HG03571 (cell line): ENCODE measurements around the gene TMED8.
"Not testable (repeated sequence)": the region's sequence is repeated elsewhere in the genome, so short reads cannot be mapped to it uniquely, and the experiment has no call there.

Experiments
- ATAC-seq: cut with Tn5 transposase; IDR thresholded peaks from one replicate; pipeline ENCODE4 v1.9.1; 2021; ENCODE audit not compliant: unreplicated experiment

TMED8 gene

DNA sequence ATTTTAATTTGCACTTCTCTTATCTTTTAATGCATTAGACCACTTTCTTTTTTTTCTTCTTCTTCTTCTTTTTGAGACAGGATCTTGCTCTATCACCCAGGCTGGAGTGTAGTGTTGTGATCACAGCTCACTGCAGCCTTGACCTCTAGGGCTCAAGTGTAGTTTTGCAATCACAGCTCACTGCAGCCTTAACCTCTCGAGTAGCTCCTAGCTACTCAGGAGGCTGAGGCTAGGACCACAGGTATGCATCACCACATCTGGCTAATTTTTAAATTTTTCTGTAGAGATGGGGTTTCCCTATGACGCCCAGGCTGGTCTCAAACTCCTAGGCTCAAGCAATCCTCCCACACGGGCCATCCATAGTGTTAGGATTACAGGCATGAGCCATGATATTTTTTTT is 12.7 kb downstream of the TMED8 start:
- peak; percentile 52 for ATAC-seq

DNA sequence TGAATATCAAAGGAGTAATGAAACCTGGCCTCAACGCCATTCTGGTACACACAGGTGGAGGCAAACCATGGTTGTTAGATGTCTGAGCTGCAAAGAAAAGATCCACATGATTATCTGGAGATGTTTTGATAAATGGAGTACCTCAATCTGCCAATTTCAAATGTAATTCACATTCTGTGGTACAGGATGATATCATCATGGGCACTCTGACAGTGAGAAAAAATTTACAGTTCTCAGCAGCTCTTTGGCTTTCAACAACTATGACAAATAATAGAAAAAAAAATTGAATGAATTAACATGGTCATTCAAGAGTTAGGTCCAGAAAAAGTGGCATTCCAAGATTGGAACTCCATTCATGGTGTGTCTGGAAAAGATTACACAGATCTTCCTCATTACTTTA is 17.3 kb downstream of the TMED8 start:
- no peak for ATAC-seq

DNA sequence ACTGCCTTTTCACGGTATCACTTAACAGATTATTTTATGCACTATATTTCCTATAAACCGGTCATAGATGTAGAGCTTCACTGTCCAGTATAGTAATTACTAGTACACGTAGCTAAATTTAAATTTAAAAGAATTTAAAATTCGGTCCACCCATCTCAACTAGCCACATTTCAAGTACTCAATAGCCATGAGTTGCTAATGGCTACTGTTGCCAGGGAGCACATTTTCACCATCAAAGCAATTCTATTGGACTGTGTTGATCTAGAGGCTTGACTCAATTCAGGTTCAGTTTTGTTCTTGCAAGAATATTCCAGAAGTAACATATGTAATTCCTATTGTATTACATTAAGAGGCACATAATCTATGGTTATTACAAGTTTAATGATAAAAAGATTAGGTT is 20.0 kb downstream of the TMED8 start:
- no peak for ATAC-seq

DNA sequence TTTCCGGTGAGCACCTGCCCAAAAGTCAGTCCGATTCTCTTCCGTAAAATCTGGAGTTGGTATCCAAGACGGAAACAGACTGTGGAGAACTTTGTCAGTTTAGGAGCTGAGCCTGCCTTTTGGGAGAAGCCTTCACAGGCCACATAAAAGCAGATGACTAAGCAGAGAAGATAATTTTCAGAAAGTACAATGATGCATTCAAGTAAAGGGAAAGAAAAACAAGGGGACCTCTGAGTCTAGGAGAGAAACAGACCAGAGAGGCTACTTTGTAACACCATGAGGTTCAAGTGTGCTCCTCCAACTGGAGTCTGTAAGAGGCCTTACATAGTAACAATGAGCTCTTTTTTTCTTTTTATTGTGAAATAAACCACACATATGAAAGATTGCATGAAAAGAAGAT is 21.1 kb downstream of the TMED8 start:
- no peak for ATAC-seq

DNA sequence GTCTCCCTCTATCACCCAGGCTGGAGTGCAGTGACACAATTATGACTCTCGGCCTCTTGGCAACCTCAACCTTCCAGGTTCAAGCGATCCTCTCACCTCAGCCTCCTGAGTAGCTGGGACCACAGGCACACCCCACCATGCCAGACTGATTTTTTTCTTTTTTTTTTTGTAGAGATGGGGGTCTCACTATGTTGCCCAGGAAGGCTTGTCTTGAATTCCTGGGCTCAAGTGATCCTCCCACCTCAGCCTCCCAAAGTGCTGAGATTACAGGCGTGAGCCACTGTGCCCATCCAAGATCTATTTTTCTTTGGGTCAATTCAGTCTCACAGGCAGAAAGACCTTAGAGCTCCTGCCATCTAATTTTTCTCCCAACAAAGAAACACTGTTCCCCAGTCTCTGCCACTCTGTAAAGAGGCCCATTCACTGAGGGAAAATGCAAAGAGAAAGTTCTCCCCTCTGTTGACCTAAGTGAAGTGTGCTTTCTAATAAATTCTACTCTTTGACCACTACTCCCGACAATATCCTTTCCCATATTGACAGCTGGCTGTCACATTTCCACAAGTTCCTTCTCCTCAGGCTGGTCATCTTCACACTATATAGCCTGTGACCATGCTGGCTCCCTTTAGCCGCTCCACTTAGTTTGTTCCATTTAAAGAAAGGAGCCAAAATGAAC is 23.3 kb downstream of the TMED8 start:
- ATAC-seq = no peak

DNA sequence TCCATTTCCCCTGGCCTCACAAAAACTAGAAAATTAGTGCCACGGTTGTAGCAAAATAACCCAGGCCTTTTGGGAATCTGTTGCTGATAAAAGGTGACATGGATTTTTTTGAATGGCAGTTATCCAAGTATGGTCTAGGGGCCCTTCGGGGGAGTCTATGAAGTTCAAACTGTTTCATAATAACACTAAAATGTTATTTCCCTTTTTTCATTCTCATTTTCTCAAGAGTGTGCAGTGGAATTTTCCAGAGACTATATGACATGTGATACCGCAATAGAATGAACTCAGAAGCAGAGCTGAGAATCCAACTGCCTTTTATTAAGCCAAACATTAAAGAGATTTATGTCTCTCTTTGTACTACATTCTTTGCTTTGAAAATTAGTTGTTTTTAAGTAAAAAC is 29.1 kb downstream of the TMED8 start:
- ATAC-seq = no peak

DNA sequence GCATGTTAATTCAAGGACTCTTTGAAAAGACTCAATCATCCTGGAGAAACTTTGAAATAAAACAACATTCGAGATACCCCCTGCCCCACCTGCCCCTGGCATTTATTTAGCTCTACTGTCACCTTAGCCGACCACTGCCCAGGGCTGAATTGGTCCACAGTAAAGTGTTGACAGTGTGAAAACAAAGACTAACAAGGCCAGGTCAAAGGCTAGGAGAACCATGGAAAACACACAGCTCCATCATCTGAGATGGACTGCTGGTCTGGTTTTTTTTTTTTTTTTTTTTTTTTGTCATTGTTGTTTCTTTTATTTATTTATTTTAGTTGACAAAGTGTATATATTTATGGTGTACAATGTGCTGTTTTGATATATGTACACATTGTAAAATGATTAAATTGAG is 30.4 kb downstream of the TMED8 start:
- ATAC-seq = no peak

DNA sequence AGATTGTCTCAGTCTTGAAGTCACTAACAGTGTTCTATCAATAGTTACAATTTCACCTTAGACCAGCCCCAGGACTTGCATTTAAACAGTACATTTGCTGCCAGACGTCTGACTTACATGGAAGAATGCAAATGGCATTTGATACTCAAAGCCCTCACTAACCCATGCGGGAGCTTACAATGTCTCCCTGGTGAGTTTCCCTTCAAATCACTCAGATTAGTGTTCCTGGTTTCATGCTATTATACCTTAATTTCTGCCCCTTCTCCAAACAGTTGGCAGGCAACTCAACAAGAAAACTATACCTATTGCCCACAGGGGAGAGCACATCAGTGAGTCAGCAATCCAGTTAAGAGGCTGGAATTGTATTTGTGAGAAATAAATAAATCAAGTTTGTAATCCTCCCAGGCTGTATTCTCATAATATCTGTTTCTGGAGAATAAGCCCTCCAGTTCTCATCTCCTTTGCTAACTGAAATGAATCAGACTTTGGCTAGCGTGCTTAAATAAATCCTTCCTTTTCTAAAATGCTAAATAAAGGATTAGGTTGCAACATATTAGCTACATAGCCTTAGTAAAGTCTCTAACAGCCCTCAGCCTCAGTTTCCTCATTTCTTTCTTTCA is 32.4 kb downstream of the TMED8 start:
- ATAC-seq = no peak

DNA sequence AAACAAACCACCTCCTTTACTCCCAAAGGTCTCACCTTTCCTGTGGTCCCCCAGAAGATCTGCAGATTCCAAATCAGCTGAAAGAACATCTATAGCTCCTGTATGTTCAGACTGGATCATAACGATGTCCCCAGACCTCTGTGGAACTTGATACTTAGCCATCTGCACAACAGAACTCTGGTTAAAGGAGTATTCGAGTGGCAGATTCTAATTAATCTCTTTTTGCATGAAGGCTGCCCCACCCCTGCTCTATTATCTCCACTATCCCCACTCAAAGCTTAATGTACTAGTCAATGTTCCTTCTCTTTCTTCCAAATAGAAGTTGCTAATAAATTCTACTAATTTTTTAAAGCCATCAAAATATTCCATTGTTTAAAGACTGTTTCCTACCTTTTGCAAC is 33.2 kb downstream of the TMED8 start:
- no peak for ATAC-seq

DNA sequence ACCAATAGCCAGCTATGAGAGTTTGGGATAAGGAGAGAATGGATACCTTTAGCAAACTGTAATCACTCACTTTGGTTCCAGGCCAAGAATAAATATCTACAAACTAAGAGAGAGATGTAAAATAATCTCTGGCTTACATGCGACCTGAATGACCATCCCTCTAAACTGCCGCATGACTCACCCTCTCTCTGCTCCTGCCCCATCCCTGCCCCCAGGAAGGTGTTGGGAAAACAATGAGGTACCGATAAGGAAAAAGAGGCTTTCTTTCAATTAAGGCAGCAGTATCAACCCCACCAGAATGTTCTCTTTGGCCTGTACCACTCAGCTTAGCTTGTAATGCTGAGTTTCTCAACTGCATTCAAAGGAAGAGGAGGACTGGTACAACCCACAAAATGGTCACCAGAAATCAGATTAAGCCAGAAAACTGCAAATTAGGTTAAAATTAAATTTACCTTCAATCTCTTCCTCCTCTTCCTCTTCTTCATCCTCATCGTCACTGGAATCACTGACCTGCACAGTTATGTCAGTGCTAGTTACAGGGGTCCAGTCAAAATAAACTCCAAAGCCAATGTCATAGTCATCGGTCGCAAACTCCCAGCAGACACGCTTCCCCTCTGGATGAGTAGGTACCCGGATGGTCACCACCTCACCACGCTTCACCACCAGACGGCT is 34.0 kb downstream of the TMED8 start:
- ATAC-seq = no peak

DNA sequence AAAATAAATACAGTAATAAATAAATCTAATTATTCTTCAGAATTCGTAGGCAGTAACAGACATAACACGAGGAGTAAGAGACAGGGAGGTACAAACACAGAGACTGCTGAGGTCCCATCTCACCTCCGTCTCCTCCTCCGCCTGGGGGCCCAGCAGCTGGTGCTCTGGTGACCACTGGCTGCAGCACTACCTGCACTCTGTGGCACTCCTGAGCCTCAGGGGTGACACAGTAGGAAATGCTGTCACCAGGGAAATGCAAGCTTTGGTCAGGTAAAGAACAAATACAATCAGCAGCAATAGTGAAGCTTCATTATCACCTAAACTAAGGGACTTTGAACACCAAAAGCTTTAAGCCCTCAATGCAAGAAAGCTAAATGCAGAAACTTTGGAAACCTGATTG is 36.5 kb downstream of the TMED8 start:
- ATAC-seq = no peak

DNA sequence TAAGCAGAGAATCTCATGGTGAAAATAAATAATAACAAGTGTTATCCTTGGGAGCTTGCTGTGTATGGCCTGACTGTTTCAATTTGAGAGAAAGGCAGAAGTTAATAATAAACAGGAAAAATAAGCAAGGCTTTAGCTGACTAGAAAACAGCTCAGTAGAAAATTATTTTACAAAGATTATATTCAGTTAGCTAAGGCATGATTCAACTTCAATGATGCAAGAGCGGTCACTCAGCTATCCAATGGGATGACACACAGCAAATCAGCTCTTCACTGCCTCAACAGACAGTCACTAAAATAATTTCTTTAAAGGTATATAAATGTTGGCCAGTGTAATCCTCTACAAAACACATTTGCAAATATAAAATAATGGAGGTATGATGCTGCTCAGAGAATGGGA is 37.5 kb downstream of the TMED8 start:
- ATAC-seq = no peak

DNA sequence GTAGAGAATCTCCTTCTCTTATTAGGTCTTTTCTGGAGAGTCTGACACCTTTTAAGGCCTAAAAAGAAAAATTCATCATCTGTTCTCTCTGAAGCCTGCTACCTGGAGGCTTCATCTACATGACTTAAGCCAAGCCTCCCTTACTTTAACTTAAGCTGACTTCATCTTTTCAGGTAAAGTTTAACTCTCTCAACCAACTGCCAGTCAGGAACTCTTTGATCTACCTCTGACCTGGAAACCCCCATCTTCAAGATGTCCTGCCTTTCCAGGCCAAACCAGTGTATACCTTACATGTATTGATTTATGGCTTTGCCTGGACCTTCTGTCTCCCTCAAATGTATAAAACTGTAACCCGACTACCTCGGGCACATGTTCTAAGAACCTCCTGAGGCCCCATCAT is 38.6 kb downstream of the TMED8 start:
- no peak for ATAC-seq

DNA sequence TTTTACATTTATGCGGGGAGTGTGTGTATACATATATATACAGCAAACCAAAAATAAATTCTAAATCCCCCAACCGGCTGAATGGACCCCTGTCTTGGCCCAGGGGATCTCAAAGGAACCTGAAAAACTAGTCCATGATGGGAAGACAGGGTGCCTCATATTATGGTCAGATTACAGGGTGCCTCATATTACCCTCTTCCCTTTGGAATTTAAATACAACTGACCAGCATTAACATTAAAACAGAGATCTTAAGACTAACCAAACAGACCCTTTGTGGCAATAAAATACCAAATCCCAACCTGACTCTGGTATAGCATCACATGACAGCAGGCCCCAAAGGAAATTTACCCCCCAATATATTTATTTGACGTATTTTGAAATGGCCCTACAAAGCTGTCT is 39.0 kb downstream of the TMED8 start:
- no peak for ATAC-seq

DNA sequence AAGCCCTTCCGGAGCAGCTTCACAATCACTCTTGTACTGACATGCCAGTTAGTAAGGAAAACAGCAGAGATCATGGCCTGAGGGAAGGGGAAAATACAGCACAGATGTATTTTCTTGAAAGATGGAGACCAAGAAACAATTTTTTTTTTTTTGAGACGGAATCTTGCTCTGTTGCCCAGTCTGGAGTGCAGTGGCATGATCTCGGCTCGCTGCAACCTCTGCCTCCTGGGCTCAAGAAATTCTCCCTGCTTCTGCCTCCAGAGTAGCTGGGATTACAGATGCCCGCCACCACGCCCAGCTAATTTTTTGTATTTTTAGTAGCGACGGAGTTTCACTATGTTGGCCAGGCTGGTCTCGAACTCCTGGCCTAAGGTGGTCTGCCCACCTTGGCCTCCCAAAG is 39.6 kb downstream of the TMED8 start:
- ATAC-seq = not testable (repeated sequence)

DNA sequence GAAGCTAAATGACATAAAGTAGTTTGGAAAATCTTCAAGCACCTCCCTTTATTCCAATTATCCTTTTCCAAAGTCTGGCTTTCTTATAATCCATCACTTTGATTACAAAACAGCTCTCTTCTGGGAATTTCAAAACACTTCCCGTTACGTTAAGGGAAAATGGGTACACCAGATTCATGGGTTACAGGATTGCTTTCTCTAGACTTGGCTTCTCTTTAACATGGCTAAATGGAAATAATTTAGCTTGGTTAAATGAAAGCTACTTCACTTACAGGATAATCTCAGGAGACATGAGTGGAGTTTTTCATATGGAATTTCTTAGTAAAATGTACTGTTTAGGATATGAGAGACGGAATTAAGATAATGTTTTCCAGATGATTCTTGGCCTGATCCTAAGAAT is 41.3 kb downstream of the TMED8 start:
- no peak for ATAC-seq

DNA sequence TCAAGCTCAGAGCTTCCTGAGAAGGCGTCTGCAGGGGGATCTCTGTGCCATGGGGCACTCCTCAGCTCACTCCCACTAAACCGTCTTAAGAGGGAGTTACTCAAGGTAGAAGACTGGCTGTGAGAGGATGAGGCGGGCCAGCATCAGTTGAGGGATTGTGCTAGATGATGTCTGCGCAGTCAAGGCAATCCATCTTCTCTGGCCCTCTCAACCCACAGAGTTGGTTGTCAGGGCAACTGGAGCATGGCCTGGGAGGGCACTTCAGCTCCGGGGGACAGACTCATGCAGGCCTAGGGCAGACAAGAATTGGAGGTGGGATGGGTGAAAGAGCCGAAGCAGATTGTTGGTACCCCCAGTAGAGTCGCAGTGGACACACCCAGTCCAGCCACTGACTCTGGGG is 47.0 kb downstream of the TMED8 start:
- no peak for ATAC-seq

DNA sequence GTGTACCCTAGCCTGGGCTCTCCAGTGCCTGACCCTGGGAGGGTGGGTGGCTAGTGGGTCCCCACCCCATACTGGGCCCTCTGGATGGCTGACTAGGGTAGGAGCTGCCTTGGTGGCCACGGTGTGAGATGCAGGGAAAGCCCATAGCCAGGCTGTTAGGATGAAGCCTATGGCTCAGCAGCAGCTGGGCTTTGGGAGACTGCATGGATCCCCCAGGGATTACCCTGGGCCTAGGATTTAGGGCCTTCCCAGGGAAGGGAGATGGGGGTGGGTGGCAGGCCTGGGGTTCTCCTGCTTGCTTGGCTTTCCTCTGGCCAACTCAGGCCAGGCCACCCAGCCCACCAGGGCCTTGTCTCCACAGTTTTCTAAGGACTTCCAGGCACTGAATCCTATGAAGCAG is 49.8 kb downstream of the TMED8 start:
- ATAC-seq = no peak

DNA sequence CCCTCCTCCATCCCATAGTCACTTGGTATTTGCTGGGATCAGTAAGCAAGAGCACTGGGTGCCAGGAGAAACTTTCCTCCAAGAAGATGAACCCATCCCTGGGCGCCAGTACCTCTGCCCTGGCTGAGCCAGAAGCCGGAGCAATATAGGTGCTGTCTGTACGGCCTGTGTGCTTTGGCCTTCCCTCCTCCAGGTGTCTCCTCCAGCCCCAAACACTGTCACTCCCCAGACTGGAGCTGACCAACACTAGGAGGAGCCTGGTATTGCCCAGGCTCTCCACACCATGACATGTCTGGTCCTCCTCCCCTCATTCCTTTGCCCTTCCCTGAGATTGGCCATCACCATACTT is 51.2 kb downstream of the TMED8 start:
- ATAC-seq = no peak

DNA sequence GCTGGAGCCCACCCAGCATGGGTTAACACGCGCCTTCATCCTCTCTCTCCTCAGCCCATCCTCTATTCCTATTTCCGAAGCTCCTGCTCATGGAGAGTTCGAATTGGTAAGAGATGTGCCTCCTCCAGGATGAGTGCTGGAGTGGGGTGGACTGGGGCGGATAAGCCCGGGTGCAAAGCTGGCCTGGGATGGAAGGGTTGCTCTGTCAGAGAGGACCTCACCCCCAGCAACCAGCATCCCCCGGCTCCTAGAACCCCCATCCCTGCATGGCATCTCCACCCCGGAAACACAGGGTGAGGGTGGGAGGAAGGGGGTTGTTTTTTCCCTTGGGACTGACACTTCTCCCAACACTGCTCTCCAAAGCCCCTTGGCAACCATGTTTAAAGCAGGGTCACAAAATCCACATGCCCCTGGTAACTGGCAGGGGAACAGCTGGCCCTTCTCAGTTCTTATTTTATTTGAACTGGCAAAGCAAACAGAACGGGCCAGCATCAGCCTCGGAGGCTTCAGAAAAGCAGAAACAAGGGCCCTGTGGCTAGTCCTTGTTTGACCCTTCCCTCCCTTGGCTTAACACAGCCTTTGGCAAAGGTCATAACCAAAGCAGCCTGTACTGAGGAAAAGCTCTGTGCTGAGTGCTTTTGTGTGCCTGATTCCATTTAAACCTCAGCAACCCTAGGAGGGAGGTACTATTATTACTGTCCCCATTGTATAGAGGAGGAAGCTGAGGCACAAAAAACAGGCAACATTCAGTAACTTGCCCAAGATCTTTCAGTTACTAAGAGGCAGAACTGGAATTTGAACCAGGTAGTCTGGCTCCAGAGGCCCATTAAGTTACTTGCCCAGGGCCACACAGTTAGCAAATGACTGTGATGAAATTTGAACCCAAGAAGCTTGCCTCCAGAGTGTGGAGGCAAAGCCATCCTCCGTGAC is 51.8 kb downstream of the TMED8 start:
- ATAC-seq = no peak

DNA sequence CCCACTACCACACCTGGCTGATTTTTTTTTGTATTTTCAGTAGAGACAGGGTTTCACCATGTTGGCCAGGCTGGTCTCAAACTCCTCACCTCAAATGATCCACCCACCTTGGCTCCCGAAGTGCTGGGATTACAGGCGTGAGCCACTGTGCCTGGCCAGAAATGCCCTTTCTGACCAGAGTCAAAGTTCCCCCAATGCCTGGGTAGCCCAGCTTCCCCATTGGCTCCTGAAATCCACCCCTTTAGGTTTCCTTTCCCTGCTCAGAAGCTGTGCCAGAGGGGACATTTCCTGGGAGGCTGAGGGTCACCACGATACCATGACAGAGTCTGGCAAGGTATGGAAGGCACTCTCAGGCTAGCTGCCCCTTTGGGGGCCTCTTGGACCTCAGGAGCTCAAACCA is 52.6 kb downstream of the TMED8 start:
- no peak for ATAC-seq

DNA sequence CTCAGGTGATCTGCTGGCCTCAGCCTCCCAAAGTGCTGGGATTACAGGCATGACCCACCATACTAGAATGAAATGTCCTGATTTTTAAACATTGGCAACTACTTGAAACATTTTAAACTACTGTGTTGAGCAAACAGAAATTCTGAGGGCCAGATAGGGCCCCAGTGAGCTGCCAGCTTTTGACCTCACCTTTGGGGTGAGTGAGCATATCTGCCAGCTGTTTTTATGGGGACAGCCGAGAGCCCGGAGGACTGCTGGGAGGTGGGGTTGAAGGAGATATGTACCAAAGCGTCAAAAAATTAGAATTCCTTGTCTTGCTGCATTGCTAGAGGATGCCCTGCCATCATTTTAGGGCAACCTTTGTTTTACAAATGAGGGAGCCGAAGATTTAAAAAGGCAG is 53.3 kb downstream of the TMED8 start:
- ATAC-seq = no peak
